ENCODE data around the gene CFAP45. TPM values are rescaled to one million over a fixed set of nuclear protein-coding genes. Genes with fewer than 3 reads are reported as not detected.

The CFAP45 gene
- total RNA-seq = not detected

GRCh38 chr1:159900086-159900680 lies at the start of gene CFAP45:
Gene CFAP45, minus strand, starts transcription at chr1:159900165. Its CDS starts 67 bp downstream, at chr1:159900098.
- H3K27ac ChIP-seq (ENCODE audit: low read depth, low read length) = no peak within 1 kb of the TSS
- peaks cover 0 to 5% (median 0%) of the 10 kb centered on the region in 3 donors for H3K27me3 ChIP-seq (ENCODE audit: control insufficient read depth in 3 of 3, insufficient read depth in 3 of 3, low read length in 3 of 3)
- no peaks in the 10 kb centered on the region for H3K9me3 ChIP-seq (ENCODE audit: control insufficient read depth in 3 of 3, low read length in 3 of 3)
- no peaks in the 10 kb centered on the region for H3K36me3 ChIP-seq (ENCODE audit: control insufficient read depth in 3 of 3, insufficient read depth in 3 of 3, low read length in 3 of 3)
- no peak within 1 kb of the TSS for H3K9ac ChIP-seq (ENCODE audit: low read depth in 1 of 3, low read length in 3 of 3)
- peaks cover 0 to 14% (median 14%) of the 10 kb centered on the region in 3 donors for H3K4me1 ChIP-seq (ENCODE audit: control insufficient read depth in 3 of 3, insufficient read depth in 3 of 3, low read length in 3 of 3)
- H3K4me3 ChIP-seq (ENCODE audit: low read length in 3 of 3) = peak within 1 kb of the TSS in 1 of 3 donors; percentile 7

GRCh38 chr1:159949123-159949522 lies 49.2 kb upstream of the CFAP45 start:
- peaks cover 10 to 11% (median 11%) of the 10 kb centered on the region in 3 donors for H3K4me1 ChIP-seq (ENCODE audit: control insufficient read depth in 3 of 3, insufficient read depth in 3 of 3, low read length in 3 of 3)
- H3K4me3 ChIP-seq (ENCODE audit: low read length in 3 of 3) = no peak overlapping the region
- no peaks in the 10 kb centered on the region for H3K36me3 ChIP-seq (ENCODE audit: control insufficient read depth in 3 of 3, insufficient read depth in 3 of 3, low read length in 3 of 3)
- H3K27me3 ChIP-seq (ENCODE audit: control insufficient read depth in 3 of 3, insufficient read depth in 3 of 3, low read length in 3 of 3) = peaks cover 21 to 31% (median 25%) of the 10 kb centered on the region in 3 donors
- no peak overlapping the region for H3K9ac ChIP-seq (ENCODE audit: low read depth in 1 of 3, low read length in 3 of 3)
- H3K9me3 ChIP-seq (ENCODE audit: control insufficient read depth in 3 of 3, low read length in 3 of 3) = no peaks in the 10 kb centered on the region
- no peak overlapping the region for H3K27ac ChIP-seq (ENCODE audit: low read depth, low read length)

DNA sequence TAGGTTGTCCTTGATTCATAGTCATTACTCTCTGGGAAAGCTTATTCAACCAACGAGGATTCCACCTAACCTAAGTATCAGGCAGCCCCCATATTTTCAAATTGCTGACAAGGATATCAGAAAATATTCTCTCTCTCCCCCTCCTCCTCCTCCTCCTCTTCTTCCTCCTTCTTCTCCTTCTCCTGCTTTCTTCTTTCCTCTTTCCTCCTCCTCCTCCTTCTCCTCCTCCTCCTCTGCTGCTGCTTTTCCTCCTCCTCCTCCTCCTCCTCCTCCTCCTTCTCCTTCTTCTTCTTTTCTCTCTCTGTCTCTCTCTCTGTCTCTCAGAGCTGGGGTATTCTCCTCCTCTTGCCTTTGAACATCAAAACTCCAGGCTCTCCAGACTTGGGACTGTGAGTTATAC lies 48.0 kb upstream of the CFAP45 start:
- H3K9ac ChIP-seq (ENCODE audit: low read depth in 1 of 3, low read length in 3 of 3) = no peak overlapping the region
- peaks cover 10 to 11% (median 11%) of the 10 kb centered on the region in 3 donors for H3K4me1 ChIP-seq (ENCODE audit: control insufficient read depth in 3 of 3, insufficient read depth in 3 of 3, low read length in 3 of 3)
- no peak overlapping the region for H3K27ac ChIP-seq (ENCODE audit: low read depth, low read length)
- no peak overlapping the region for H3K4me3 ChIP-seq (ENCODE audit: low read length in 3 of 3)
- H3K27me3 ChIP-seq (ENCODE audit: control insufficient read depth in 3 of 3, insufficient read depth in 3 of 3, low read length in 3 of 3) = peaks cover 24 to 30% (median 24%) of the 10 kb centered on the region in 3 donors
- H3K9me3 ChIP-seq (ENCODE audit: control insufficient read depth in 3 of 3, low read length in 3 of 3) = no peaks in the 10 kb centered on the region
- H3K36me3 ChIP-seq (ENCODE audit: control insufficient read depth in 3 of 3, insufficient read depth in 3 of 3, low read length in 3 of 3) = no peaks in the 10 kb centered on the region

GRCh38 chr1:159946242-159947187 lies 46.5 kb upstream of the CFAP45 start:
- Histone ChIP-seq H3K9me3 (ENCODE audit: control insufficient read depth in 3 of 3, low read length in 3 of 3) (no peaks in the 10 kb centered on the region), H3K4me1 (ENCODE audit: control insufficient read depth in 3 of 3, insufficient read depth in 3 of 3, low read length in 3 of 3) (peaks cover 10 to 11% (median 11%) of the 10 kb centered on the region in 3 donors), H3K36me3 (ENCODE audit: control insufficient read depth in 3 of 3, insufficient read depth in 3 of 3, low read length in 3 of 3) (no peaks in the 10 kb centered on the region), H3K27ac (ENCODE audit: low read depth, low read length) (no peak overlapping the region), H3K4me3 (ENCODE audit: low read length in 3 of 3) (peak overlapping the region; percentile 59 to 67 (median 65)), H3K27me3 (ENCODE audit: control insufficient read depth in 3 of 3, insufficient read depth in 3 of 3, low read length in 3 of 3) (peaks cover 30 to 36% (median 31%) of the 10 kb centered on the region in 3 donors), H3K9ac (ENCODE audit: low read depth in 1 of 3, low read length in 3 of 3) (peak overlapping the region in 1 of 3 donors; percentile 45)

GRCh38 chr1:159945483-159946241 lies 45.7 kb upstream of the CFAP45 start, which contains the start of gene IGSF9:
Gene IGSF9, minus strand, starts transcription at chr1:159945613. Its CDS starts 2,159 bp downstream, at chr1:159943454.
- H3K36me3 ChIP-seq (ENCODE audit: control insufficient read depth in 3 of 3, insufficient read depth in 3 of 3, low read length in 3 of 3) = no peaks in the 10 kb centered on the region
- H3K27ac ChIP-seq (ENCODE audit: low read depth, low read length) = no peak within 1 kb of the TSS
- H3K9me3 ChIP-seq (ENCODE audit: control insufficient read depth in 3 of 3, low read length in 3 of 3) = no peaks in the 10 kb centered on the region
- H3K4me3 ChIP-seq (ENCODE audit: low read length in 3 of 3) = peak within 1 kb of the TSS; percentile 59 to 67 (median 65)
- H3K4me1 ChIP-seq (ENCODE audit: control insufficient read depth in 3 of 3, insufficient read depth in 3 of 3, low read length in 3 of 3) = peaks cover 10 to 11% (median 11%) of the 10 kb centered on the region in 3 donors
- peaks cover 31 to 44% (median 32%) of the 10 kb centered on the region in 3 donors for H3K27me3 ChIP-seq (ENCODE audit: control insufficient read depth in 3 of 3, insufficient read depth in 3 of 3, low read length in 3 of 3)
- peak within 1 kb of the TSS; percentile 45 to 59 (median 47) for H3K9ac ChIP-seq (ENCODE audit: low read depth in 1 of 3, low read length in 3 of 3)

- H3K27me3 ChIP-seq (ENCODE audit: control insufficient read depth in 3 of 3, insufficient read depth in 3 of 3, low read length in 3 of 3) = peaks cover 31 to 44% (median 35%) of the 10 kb centered on the region in 3 donors
- H3K9ac ChIP-seq (ENCODE audit: low read depth in 1 of 3, low read length in 3 of 3) = peak overlapping the region in 2 of 3 donors; percentile 45 to 47
- peaks cover 10 to 11% (median 11%) of the 10 kb centered on the region in 3 donors for H3K4me1 ChIP-seq (ENCODE audit: control insufficient read depth in 3 of 3, insufficient read depth in 3 of 3, low read length in 3 of 3)
- H3K27ac ChIP-seq (ENCODE audit: low read depth, low read length) = no peak overlapping the region
- H3K4me3 ChIP-seq (ENCODE audit: low read length in 3 of 3) = peak overlapping the region; percentile 59 to 67 (median 65)
- no peaks in the 10 kb centered on the region for H3K36me3 ChIP-seq (ENCODE audit: control insufficient read depth in 3 of 3, insufficient read depth in 3 of 3, low read length in 3 of 3)
- H3K9me3 ChIP-seq (ENCODE audit: control insufficient read depth in 3 of 3, low read length in 3 of 3) = no peaks in the 10 kb centered on the region
These were observed 44.9 kb upstream of the CFAP45 start for GRCh38 chr1:159944623-159945455.

DNA sequence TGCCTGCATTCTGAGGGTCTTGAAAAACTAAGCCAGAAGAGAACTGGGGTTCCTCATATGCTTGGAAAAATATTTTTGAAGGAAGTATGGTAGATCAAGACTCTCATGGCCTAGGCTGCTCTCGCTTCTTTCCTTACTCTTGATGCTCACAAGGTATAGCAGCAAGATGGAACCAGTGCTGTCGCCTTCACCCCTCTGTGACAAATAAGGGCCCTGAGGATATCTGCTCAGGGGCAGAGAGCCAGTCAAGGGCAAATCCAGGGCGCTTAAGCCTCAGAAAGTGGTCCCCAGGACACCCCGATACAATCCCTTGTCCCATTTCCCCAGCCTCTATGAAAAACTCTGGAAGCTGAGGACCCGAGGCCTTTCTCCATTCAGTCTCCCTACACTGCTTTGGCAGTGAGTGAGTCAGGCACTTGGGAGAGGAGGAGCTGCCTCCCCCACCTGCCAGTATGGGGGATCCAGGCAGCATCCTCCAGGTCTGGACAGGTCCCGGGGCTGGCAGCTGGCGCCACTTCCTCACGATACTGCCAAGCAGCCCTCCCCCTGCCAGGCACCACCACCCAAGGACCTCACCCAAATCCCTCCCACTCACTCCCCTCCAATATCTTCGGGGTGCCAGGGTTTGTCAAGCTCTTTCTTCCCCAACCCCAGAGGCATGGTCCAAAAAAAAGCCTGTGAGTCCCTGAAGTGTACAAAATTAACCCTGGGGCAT lies 44.1 kb upstream of the CFAP45 start:
- Histone ChIP-seq H3K4me1 (ENCODE audit: control insufficient read depth in 3 of 3, insufficient read depth in 3 of 3, low read length in 3 of 3) (peaks cover 10 to 11% (median 11%) of the 10 kb centered on the region in 3 donors), H3K9me3 (ENCODE audit: control insufficient read depth in 3 of 3, low read length in 3 of 3) (no peaks in the 10 kb centered on the region), H3K27ac (ENCODE audit: low read depth, low read length) (no peak overlapping the region), H3K27me3 (ENCODE audit: control insufficient read depth in 3 of 3, insufficient read depth in 3 of 3, low read length in 3 of 3) (peaks cover 31 to 44% (median 35%) of the 10 kb centered on the region in 3 donors), H3K36me3 (ENCODE audit: control insufficient read depth in 3 of 3, insufficient read depth in 3 of 3, low read length in 3 of 3) (no peaks in the 10 kb centered on the region), H3K9ac (ENCODE audit: low read depth in 1 of 3, low read length in 3 of 3) (no peak overlapping the region), H3K4me3 (ENCODE audit: low read length in 3 of 3) (no peak overlapping the region)

GRCh38 chr1:159943278-159943640 lies 43.3 kb upstream of the CFAP45 start:
- Histone ChIP-seq H3K27ac (ENCODE audit: low read depth, low read length) (no peak overlapping the region), H3K36me3 (ENCODE audit: control insufficient read depth in 3 of 3, insufficient read depth in 3 of 3, low read length in 3 of 3) (no peaks in the 10 kb centered on the region), H3K4me1 (ENCODE audit: control insufficient read depth in 3 of 3, insufficient read depth in 3 of 3, low read length in 3 of 3) (peaks cover 10 to 11% (median 11%) of the 10 kb centered on the region in 3 donors), H3K4me3 (ENCODE audit: low read length in 3 of 3) (no peak overlapping the region), H3K9ac (ENCODE audit: low read depth in 1 of 3, low read length in 3 of 3) (no peak overlapping the region), H3K27me3 (ENCODE audit: control insufficient read depth in 3 of 3, insufficient read depth in 3 of 3, low read length in 3 of 3) (peaks cover 31 to 44% (median 35%) of the 10 kb centered on the region in 3 donors), H3K9me3 (ENCODE audit: control insufficient read depth in 3 of 3, low read length in 3 of 3) (no peaks in the 10 kb centered on the region)
